B cell (primary cell): ENCODE data around the gene KPNA5. TPM values are rescaled to one million over a fixed set of nuclear protein-coding genes. Genes with fewer than 3 reads are reported as not detected.

Experiments used
- ATAC-seq: fragments of 200-7000 bp; cut with Tn5 transposase; one replicate; pipeline ENCODE4 v1.10.0; 2021; ENCODE audit warnings: low read depth, mild to moderate bottlenecking, moderate number of reproducible peaks, moderate library complexity
- CTCF ChIA-PET: fragments of 350-600 bp; sonication (Branson Sonifier 250); formaldehyde crosslinking; loops from one replicate; lab custom pipeline; 2021; ENCODE audit warnings: antibody characterized with exemption, inconsistent platforms; lab: Charles Lee
- POLR2A ChIA-PET: fragments of 350-600 bp; sonication (Branson Sonifier 250); formaldehyde crosslinking; loops from one replicate; lab custom pipeline; 2021; ENCODE audit warnings: antibody characterized with exemption; lab: Charles Lee
- DNase-seq: peaks from one replicate; pipeline ENCODE4 v3.0.0; 2013
- H2AFZ ChIP-seq: 2 replicates; pipeline ENCODE4 v1.6.1; 2012; ENCODE audit warnings: mild to moderate bottlenecking, low read depth, low read length; ENCODE audit not compliant: insufficient read depth, poor library complexity, severe bottlenecking
- H3K27ac ChIP-seq, 2 donors: 1 replicate in 1 of 2; 2 replicates in 1 of 2; pipeline ENCODE4 v1.5.1; 2012 to 2013; ENCODE audit warnings: low read length in 2 of 2, mild to moderate bottlenecking in 2 of 2, moderate library complexity in 1 of 2
- H3K27me3 ChIP-seq, 4 experiments: fragments of 200-600 bp in 1 of 4; sonication (generic) in 1 of 4; replicated peaks in 1 of 4; 1 replicate in 2 of 4; 2 replicates in 2 of 4; pipeline versions ENCODE4 v1.6.1 to v1.7.0; 2013 to 2016; ENCODE audit warnings: low read length in 3 of 4, mild to moderate bottlenecking in 2 of 4, mixed read lengths in 1 of 4, moderate library complexity in 1 of 4; ENCODE audit not compliant: insufficient read depth in 4 of 4, control insufficient read depth in 3 of 4; ENCODE audit errors: control extremely low read depth in 1 of 4
- H3K36me3 ChIP-seq, 2 experiments: replicated peaks in 1 of 2; 1 replicate in 1 of 2; 2 replicates in 1 of 2; pipeline versions ENCODE4 v1.6.1 to v1.7.1; 2013; ENCODE audit warnings: low read length in 1 of 2; ENCODE audit not compliant: insufficient read depth in 2 of 2, control insufficient read depth in 1 of 2; ENCODE audit errors: control extremely low read depth in 1 of 2, extremely low read depth in 1 of 2
- H3K4me1 ChIP-seq, 2 donors: fragments of 200-600 bp in 1 of 2; sonication (generic) in 1 of 2; 1 replicate in 1 of 2; 2 replicates in 1 of 2; pipeline versions ENCODE4 v1.5.1 to v1.6.1; 2013 to 2017; ENCODE audit warnings: low read length in 2 of 2; ENCODE audit not compliant: control insufficient read depth in 2 of 2, insufficient read depth in 2 of 2
- H3K4me2 ChIP-seq: replicated peaks from 2 replicates; pipeline ENCODE3; 2012; ENCODE audit warnings: mild to moderate bottlenecking, low read depth, low read length; ENCODE audit not compliant: poor library complexity, severe bottlenecking
- H3K4me3 ChIP-seq, 5 experiments: fragments of 200-600 bp in 1 of 5; sonication (generic) in 1 of 5; 1 replicate in 3 of 5; 2 replicates in 2 of 5; pipeline versions ENCODE4 v1.5.1 to v1.7.0; 2011 to 2016; ENCODE audit warnings: low read length in 4 of 5, mild to moderate bottlenecking in 4 of 5, low read depth in 2 of 5, control low read depth in 1 of 5, moderate library complexity in 1 of 5; ENCODE audit not compliant: insufficient read depth in 1 of 5; ENCODE audit errors: control extremely low read depth in 1 of 5, extremely low read depth in 1 of 5
- H3K79me2 ChIP-seq: fragments of 200-600 bp; sonication (generic); one replicate; pipeline ENCODE4 v1.6.0; 2016; ENCODE audit warnings: low read length; ENCODE audit not compliant: control insufficient read depth, insufficient read depth
- H3K9ac ChIP-seq: fragments of 200-600 bp; sonication (generic); 2 replicates; pipeline ENCODE4 v1.6.1; 2017; ENCODE audit warnings: mild to moderate bottlenecking, low read length, moderate library complexity
- H3K9me3 ChIP-seq, 3 donors: one replicate each; pipeline versions ENCODE4 v1.6.1 to v1.7.1; 2013; ENCODE audit warnings: low read length in 2 of 3; ENCODE audit not compliant: control insufficient read depth in 2 of 3, insufficient read depth in 1 of 3; ENCODE audit errors: control extremely low read depth in 1 of 3
- H4K20me1 ChIP-seq: 2 replicates; pipeline ENCODE4 v1.6.0; 2012; ENCODE audit warnings: mild to moderate bottlenecking, low read length; ENCODE audit not compliant: insufficient read depth, control insufficient read depth, poor library complexity, severe bottlenecking
- H3K27ac Mint-ChIP-seq: one replicate; pipeline ENCODE4 v1.8.0; 2021; ENCODE audit warnings: mixed read lengths
- H3K27me3 Mint-ChIP-seq: one replicate; pipeline ENCODE4 v1.8.0; 2021; ENCODE audit warnings: mixed read lengths
- H3K4me1 Mint-ChIP-seq: one replicate; pipeline ENCODE4 v1.8.0; 2021; ENCODE audit warnings: mixed read lengths
- H3K4me3 Mint-ChIP-seq: one replicate; pipeline ENCODE4 v1.8.0; 2021; ENCODE audit warnings: mixed read lengths
- H3K9me3 Mint-ChIP-seq: one replicate; pipeline ENCODE4 v1.8.0; 2022; ENCODE audit warnings: mixed read lengths; ENCODE audit not compliant: insufficient read depth
- EZH2 ChIP-seq: IDR thresholded peaks from 2 replicates; pipeline ENCODE4 v1.6.1; 2012; ENCODE audit warnings: borderline replicate concordance, low read depth, mild to moderate bottlenecking, moderate library complexity, low read length; ENCODE audit not compliant: insufficient read depth, poor library complexity, severe bottlenecking
- WGBS: methylation state at CpG from one replicate; pipeline ENCODE4 v1.1.5; 2013; ENCODE audit warnings: missing lambda C conversion rate; ENCODE audit not compliant: insufficient coverage; 5-methylcytosine and 5-hydroxymethylcytosine counted together
- intact Hi-C: fragments of 100-400 bp; cut with micrococcal nuclease; formaldehyde crosslinking; loops from one replicate; pipeline ENCODE4 v1.10.0; 2022
- polyA plus RNA-seq: library from polyadenylated mRNA; depleted of rRNA; stranded (reverse); fragments of >200 nt; gene quantifications from 2 replicates; pipeline ENCODE4 v1.2.3, GENCODE V29; 2012
- total RNA-seq, 2 donors: library from RNA; stranded (reverse); fragments of 120-200 nt in 1 of 2; gene quantifications; 1 replicate in 1 of 2; 2 replicates in 1 of 2; pipeline versions ENCODE4 v1.2.3 to v1.2.4, GENCODE V29; 2013 to 2022
- TF ChIP-seq, protein P1 (sequence below): fragments of 200-600 bp; IDR thresholded peaks from one replicate; pipeline ENCODE4 v1.8.0; 2022; ENCODE audit warnings: antibody characterized with exemption, mild to moderate bottlenecking

KPNA5 gene
- total and polyA plus RNA-seq, 2 donors (not counting 1 experiment from before 2014, with no cell fraction given): 6.9 to 41.7 TPM

DNA sequence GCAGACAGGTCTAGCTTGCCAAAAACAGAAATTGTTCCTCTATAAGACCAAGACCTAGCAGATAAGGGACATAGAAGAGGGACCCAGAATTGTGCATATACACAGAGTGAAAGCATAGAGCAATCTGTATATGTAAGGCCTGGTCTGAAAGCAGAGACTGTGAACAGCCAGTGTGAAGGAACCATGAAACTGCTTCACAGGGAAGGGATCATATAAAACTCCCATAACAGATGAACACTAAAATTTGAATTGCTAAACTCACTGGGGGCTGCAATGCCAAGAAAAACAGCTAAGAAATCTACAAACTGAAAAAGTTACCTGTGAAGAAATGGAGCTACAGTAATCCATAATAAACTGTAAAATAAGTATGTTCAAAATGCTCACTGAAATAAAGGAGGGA is 19.4 kb upstream of the KPNA5 start:
- peaks cover 7 to 9% of the 10 kb centered on the region in 2 experiments for H3K36me3 ChIP-seq
- H2AFZ ChIP-seq: no peak overlapping the region
- Mint-ChIP-seq H3K4me3 (no peak overlapping the region), H3K27ac (no peak overlapping the region), H3K27me3 (no peaks in the 10 kb centered on the region), H3K4me1 (peaks cover 34% of the 10 kb centered on the region), H3K9me3 (no peaks in the 10 kb centered on the region)
- no peak for DNase-seq
- TF ChIP-seq, protein P1, sequence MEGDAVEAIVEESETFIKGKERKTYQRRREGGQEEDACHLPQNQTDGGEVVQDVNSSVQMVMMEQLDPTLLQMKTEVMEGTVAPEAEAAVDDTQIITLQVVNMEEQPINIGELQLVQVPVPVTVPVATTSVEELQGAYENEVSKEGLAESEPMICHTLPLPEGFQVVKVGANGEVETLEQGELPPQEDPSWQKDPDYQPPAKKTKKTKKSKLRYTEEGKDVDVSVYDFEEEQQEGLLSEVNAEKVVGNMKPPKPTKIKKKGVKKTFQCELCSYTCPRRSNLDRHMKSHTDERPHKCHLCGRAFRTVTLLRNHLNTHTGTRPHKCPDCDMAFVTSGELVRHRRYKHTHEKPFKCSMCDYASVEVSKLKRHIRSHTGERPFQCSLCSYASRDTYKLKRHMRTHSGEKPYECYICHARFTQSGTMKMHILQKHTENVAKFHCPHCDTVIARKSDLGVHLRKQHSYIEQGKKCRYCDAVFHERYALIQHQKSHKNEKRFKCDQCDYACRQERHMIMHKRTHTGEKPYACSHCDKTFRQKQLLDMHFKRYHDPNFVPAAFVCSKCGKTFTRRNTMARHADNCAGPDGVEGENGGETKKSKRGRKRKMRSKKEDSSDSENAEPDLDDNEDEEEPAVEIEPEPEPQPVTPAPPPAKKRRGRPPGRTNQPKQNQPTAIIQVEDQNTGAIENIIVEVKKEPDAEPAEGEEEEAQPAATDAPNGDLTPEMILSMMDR: no peak
- no peak for TF ChIP-seq EZH2
- no peak for ATAC-seq
- no peak overlapping the region for H3K4me2 ChIP-seq
- H3K4me1 ChIP-seq: peaks cover 7 to 16% of the 10 kb centered on the region in 2 donors
- no peaks in the 10 kb centered on the region for H3K27me3 ChIP-seq
- POLR2A ChIA-PET: no interaction called here
- H3K4me3 ChIP-seq: no peak overlapping the region
- H3K9ac ChIP-seq: no peak overlapping the region
- no peak overlapping the region for H3K27ac ChIP-seq
- intact Hi-C loops: loop anchor here (10.0 kb wide), 1 partner anchor 647 kb away; no protein-coding TSS in a partner anchor
- CTCF ChIA-PET: interaction anchor here (2.4 kb wide), 1 partner anchor 17 kb away, joined by 7 read pairs; no protein-coding TSS in a partner anchor
- no peaks in the 10 kb centered on the region for H4K20me1 ChIP-seq
- peaks cover 58% of the 10 kb centered on the region for H3K79me2 ChIP-seq
- H3K9me3 ChIP-seq: no peaks in the 10 kb centered on the region

DNA sequence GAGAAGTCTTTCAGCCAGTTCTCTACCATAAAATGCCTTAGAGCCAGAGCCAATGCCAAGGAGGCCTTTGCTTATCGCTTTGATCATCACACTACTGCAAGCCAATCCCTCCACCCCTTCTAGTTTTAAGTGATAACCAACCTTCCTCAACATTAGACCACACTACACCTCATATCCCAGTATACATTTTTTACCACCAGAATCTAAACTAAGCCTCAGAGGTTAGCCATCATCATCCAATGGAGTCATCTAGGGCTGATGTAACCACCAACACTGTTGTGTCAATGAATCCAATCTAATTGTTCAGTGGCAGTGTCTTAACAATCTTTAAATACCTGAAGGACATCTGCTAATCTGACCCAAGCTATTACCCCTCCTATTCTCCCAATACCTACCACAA is 18.8 kb upstream of the KPNA5 start:
- no peak overlapping the region for H3K4me3 ChIP-seq

More for the DNA sequence above, 18.8 kb upstream of the KPNA5 start:
- no peaks in the 10 kb centered on the region for H3K27me3 Mint-ChIP-seq
- H3K9me3 Mint-ChIP-seq: no peaks in the 10 kb centered on the region
- Histone ChIP-seq H3K4me2 (no peak overlapping the region), H4K20me1 (no peaks in the 10 kb centered on the region), H3K4me1 (peaks cover 7 to 21% of the 10 kb centered on the region in 2 donors), H3K27me3 (no peaks in the 10 kb centered on the region), H3K9me3 (no peaks in the 10 kb centered on the region), H3K79me2 (peaks cover 63% of the 10 kb centered on the region), H2AFZ (no peak overlapping the region), H3K9ac (no peak overlapping the region), H3K36me3 (peaks cover 4 to 7% of the 10 kb centered on the region in 2 experiments), H3K27ac (no peak overlapping the region)
- intact Hi-C loops: loop anchor here (10.0 kb wide), 1 partner anchor 647 kb away; no protein-coding TSS in a partner anchor
- H3K27ac Mint-ChIP-seq: peak overlapping the region; percentile 42
- ChIA-PET CTCF (interaction anchor here (2.4 kb wide), 1 partner anchor 17 kb away, joined by 7 read pairs; no protein-coding TSS in a partner anchor), POLR2A (no interaction called here)
- no peak overlapping the region for H3K4me3 Mint-ChIP-seq
- WGBS: 100% methylated on average over 1 of the region's 1 CpG
- no peak for ATAC-seq
- DNase-seq: no peak
- TF ChIP-seq EZH2: no peak
- TF ChIP-seq, protein P1: no peak
- H3K4me1 Mint-ChIP-seq: peaks cover 38% of the 10 kb centered on the region
